ENCODE data around the gene SYNJ1. TPM values are rescaled to one million over a fixed set of nuclear protein-coding genes. Genes with fewer than 3 reads are reported as not detected.

The SYNJ1 gene
- total RNA-seq, 3 donors from 2014 or later, result 10.8 to 11.8 (median 11.6) TPM

GRCh38 chr21:32580949-32581348 lies 146.9 kb downstream of the SYNJ1 start:
- Mint-ChIP-seq H3K36me3 (ENCODE audit: insufficient read depth) (no peaks in the 10 kb centered on the region), H3K4me1 (ENCODE audit: low read depth) (no peaks in the 10 kb centered on the region), H3K9me3 (no peaks in the 10 kb centered on the region), H3K27me3 (ENCODE audit: low read depth) (peaks cover 1% of the 10 kb centered on the region), H3K4me3 (no peak overlapping the region)
- ATAC-seq, result no peak
- DNase-seq, result no peak

Other genes with a start within 250 kb of the SYNJ1 start
- gene TCP10L, start 142.5 kb downstream of the SYNJ1 start, total RNA-seq, result 1 to 10 TPM in 1 of 3 donors, under 1 TPM in 2; 0.14 to 1.1 (median 0.66) TPM
- 10 to 100 TPM; 58.7 to 74.7 (median 63.7) TPM for gene CFAP298, start 115.6 kb downstream of the SYNJ1 start, total RNA-seq
- gene PAXBP1, start 43.7 kb upstream of the SYNJ1 start, total RNA-seq, result 10 to 100 TPM; 54.9 to 61.4 (median 58.3) TPM